Dedifferentiated amniotic fluid mesenchymal stem cell (primary cell): ENCODE measurements around the gene TLR5.

Source experiments
- DNase-seq: peaks from one replicate; pipeline ENCODE4 v3.0.0-alpha.2; 2016; ENCODE audit errors: extremely low spot score

The TLR5 gene

DNA sequence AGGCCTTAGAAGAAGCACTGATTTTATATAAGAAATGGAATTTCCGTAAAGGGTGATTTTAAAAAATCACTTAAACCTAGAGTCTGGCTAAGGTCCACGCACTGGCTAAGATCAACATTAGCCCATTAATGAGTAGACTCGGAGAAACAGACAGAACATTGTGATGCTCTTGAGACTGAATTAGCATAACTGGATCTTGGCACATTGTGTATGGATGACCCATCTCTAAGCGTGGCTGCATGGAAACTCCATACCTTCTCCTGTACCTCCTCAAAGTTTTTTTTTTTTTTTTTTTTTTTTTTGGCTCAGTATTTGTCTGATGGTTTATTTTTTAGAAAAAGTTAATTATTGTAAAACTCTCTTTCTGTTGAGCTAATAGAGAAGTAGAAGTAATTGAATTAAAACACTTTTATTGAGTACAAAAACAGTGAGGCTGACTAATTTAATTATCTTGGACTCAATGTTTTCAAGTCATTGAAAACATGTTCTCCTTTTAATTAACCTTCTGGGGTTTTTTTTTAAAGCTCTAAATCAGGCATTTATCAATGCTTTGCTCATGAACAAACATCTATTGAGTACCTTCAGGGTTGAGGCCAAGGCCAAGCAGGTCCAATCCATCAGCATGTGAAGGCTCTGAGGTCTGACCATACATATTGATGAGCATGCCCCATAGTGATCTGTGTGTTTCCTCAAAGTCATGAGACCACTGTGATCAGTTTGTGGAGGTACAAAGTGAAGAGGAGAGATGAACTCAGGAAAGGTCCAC lies 74.0 kb downstream of the TLR5 start:
- no peak for DNase-seq

DNA sequence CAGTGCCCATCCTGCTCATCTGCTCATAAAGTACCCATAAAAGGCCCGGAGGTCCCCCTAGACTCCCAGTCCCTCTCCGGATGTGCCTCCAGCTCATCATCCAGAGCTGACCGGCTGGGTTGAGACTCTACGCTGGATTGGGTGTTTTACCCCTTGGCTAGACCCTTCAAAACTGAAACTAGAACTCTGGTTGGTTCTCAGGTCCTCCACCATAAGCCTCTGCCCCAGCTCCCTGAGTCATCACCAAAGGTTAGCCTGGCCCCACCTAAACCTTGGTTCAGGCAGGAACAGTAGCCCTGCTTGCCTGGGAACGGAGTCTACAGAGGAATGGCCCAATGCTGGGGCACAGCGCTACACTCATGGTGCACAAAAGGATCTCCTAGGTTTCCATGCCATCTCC lies 75.1 kb downstream of the TLR5 start:
- no peak for DNase-seq

- no peak for DNase-seq
These were observed 76.6 kb downstream of the TLR5 start for GRCh38 chr1:223066415-223066814.

- DNase-seq, result no peak
These were observed 80.9 kb downstream of the TLR5 start for GRCh38 chr1:223062177-223062576.

DNA sequence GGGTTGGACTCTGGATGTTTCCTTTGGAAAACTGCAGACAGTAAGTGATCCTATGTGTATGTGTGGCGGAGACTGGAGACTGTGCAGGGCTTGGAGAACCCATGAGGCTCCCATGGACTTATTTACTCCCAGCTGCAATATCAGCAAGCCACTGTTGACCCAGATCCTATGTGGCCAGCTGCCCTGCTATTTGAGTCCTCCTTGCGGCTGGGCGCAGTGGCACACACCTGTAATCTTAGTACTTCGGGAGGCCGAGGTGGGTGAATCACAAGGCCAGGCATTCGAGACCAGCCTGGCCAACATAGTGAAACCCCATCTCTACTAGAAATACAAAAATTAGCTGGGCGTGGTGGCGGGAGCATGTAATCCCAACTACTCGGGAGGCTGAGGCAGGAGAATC lies 83.5 kb downstream of the TLR5 start:
- no peak for DNase-seq
